Measurements from ENCODE around the gene SPATS2.

SPATS2 gene

DNA sequence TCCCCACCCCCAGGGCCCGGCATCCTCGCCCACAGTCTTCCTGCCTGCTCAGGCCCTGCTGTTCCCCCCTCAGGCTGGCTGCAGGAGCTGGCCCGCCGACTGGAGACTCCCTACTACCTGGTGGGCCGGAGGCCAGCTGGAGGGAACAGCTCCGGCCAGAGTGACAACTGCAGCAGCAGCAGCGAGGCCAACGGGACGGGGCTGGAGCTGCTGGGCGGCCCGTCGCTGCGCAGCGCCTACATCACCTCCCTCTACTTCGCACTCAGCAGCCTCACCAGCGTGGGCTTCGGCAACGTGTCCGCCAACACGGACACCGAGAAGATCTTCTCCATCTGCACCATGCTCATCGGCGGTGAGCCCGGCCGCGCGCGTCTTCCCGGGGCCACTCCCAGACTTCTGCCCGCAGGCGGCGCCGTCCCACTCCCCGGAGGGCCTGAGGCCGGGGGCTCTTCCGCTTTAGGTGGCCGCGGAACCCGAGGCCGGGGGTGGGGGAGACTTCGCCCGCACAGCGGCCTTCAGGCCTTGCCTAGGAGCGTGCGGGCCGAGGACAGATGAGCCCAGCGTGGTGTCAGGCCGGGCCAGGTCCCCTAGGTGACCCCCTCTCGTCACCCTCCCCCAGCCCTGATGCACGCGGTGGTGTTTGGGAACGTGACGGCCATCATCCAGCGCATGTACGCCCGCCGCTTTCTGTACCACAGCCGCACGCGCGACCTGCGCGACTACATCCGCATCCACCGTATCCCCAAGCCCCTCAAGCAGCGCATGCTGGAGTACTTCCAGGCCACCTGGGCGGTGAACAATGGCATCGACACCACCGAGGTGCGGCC, 181.8 kb downstream of the SPATS2 start:
- Histone ChIP-seq H3K9ac (ENCODE audit: low read depth, low read length) (peak overlapping the region; percentile 10; the same call in 1 of the 2 replicates), H3K36me3 (ENCODE audit: insufficient read depth, low read depth, low read length) (no peaks in the 10 kb centered on the region), H3K27me3 (ENCODE audit: insufficient read depth, low read length) (peaks cover 90% of the 10 kb centered on the region), H3K9me3 (ENCODE audit: insufficient read depth, low read depth, low read length) (no peaks in the 10 kb centered on the region), H3K4me3 (ENCODE audit: low read length) (peak overlapping the region; percentile 67), H3K4me1 (ENCODE audit: insufficient read depth, low read length) (peaks cover 4% of the 10 kb centered on the region; the same call in 1 of the 2 replicates), H3K27ac (ENCODE audit: low read length) (no peak overlapping the region)

DNA sequence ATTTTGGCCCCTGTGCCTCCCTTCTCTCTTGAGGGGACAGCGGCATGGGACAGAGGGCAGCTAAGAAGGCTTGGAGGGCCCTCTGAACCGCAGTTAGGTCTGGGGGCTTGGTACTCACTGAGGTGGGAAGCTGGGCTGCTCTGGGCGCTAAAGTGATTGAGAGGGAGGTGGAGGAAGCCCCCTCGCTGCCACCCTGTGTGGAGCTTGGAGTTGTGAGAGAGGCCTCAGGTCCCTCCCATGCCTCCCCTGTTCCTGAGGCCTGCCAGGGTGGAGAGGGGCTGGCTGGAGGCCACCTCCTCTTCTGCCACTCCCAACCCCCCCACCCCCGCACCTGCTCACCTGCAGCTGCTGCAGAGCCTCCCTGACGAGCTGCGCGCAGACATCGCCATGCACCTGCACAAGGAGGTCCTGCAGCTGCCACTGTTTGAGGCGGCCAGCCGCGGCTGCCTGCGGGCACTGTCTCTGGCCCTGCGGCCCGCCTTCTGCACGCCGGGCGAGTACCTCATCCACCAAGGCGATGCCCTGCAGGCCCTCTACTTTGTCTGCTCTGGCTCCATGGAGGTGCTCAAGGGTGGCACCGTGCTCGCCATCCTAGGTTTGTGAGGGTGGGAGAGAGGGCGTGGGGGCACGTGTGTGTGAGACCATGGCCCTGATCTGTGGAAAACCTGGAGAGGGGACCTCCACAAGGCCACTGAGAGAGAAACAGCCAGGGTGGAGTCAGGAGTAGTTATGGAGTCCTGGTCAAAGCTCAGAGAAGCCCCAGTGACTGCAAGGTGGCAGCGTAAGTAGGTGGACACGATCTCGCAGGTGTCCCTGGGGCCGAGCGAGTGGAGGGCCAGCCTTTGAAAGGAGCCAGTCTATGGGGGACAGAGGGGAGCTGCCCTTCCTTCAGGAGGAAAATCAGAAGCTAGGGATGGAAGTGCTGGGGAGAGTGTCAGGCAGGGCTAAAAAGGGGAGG, 182.8 kb downstream of the SPATS2 start:
- Histone ChIP-seq H3K4me3 (ENCODE audit: low read length) (peak overlapping the region; percentile 67; the same call in 1 of the 2 replicates), H3K9me3 (ENCODE audit: insufficient read depth, low read depth, low read length) (no peaks in the 10 kb centered on the region), H3K27ac (ENCODE audit: low read length) (no peak overlapping the region), H3K27me3 (ENCODE audit: insufficient read depth, low read length) (peaks cover 80% of the 10 kb centered on the region), H3K4me1 (ENCODE audit: insufficient read depth, low read length) (no peaks in the 10 kb centered on the region), H3K36me3 (ENCODE audit: insufficient read depth, low read depth, low read length) (no peaks in the 10 kb centered on the region), H3K9ac (ENCODE audit: low read depth, low read length) (no peak overlapping the region)

DNA sequence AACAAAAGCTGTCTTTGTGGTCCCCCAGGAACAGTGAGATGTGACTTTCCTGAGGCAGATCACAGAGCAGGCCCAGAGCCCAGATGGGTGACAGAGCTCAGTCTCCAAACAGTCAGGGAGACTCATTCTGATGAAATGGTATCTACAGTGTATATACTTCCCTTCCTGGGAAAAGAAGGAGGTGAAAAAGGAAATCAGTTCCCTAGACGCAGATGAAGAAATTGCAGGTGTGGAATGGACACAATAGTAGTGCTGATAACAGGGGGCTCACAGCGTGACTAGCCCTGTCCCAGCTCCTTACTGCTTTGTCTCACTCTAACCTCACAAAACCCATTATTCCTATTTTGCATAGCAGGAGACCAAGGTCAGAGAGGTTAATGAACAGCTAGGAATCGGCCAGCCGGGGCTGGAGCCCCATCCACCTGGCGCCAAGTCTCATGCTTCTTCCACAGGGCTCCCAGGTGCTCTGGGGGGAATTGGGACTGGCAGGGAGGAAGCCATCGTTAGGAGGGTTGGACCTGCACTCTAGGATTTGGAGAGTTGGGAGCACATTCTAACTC, 183.5 kb downstream of the SPATS2 start:
- Histone ChIP-seq H3K27ac (ENCODE audit: low read length) (no peak overlapping the region), H3K27me3 (ENCODE audit: insufficient read depth, low read length) (peaks cover 72% of the 10 kb centered on the region), H3K9me3 (ENCODE audit: insufficient read depth, low read depth, low read length) (no peaks in the 10 kb centered on the region), H3K4me1 (ENCODE audit: insufficient read depth, low read length) (no peaks in the 10 kb centered on the region), H3K36me3 (ENCODE audit: insufficient read depth, low read depth, low read length) (no peaks in the 10 kb centered on the region), H3K9ac (ENCODE audit: low read depth, low read length) (no peak overlapping the region), H3K4me3 (ENCODE audit: low read length) (no peak overlapping the region)

DNA sequence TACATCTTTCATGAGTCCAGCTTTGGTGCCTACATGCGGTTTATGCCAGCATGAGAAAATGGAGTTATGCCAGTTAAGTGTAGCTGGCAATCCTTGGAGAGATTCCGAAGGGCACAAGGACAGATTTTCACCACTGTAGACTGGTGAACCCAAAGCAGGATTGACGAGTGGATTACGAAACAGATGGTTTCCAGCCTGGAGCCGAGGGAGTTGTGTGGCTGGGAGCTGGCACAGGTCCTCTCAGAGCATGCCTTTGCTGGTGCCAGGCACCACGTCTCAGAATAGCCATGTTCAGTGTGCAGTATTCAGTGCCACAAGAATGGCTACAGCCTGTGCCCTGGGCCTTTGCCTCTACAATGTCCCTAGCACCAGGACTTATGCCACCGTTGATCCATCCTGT, 184.8 kb downstream of the SPATS2 start:
- peaks cover 62% of the 10 kb centered on the region for H3K27me3 ChIP-seq (ENCODE audit: insufficient read depth, low read length)
- no peak overlapping the region for H3K9ac ChIP-seq (ENCODE audit: low read depth, low read length)
- no peak overlapping the region for H3K27ac ChIP-seq (ENCODE audit: low read length)
- H3K36me3 ChIP-seq (ENCODE audit: insufficient read depth, low read depth, low read length), result peaks cover 11% of the 10 kb centered on the region; the same call in 1 of the 2 replicates
- no peaks in the 10 kb centered on the region for H3K4me1 ChIP-seq (ENCODE audit: insufficient read depth, low read length)
- H3K4me3 ChIP-seq (ENCODE audit: low read length), result no peak overlapping the region
- no peaks in the 10 kb centered on the region for H3K9me3 ChIP-seq (ENCODE audit: insufficient read depth, low read depth, low read length)

DNA sequence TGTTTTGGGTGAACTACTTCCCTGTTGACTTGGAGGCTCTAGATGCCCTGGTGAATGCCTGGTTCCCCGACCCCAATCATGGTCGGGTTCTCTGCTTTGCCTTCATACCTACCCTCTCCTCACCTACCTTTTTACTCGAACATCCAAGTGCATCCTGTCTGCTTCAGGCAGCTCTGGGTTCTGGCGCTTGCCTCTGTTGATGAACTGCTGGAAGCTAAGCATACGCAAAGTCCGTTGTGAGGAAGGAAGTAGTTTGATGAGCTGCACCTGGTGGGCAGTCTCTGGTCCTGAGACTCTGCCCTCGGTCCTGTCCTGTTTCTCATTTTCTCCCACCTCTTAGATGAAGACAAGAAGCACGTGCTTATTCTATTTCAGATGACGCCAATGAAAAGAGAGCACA, 185.2 kb downstream of the SPATS2 start:
- Histone ChIP-seq H3K27ac (ENCODE audit: low read length) (no peak overlapping the region), H3K4me3 (ENCODE audit: low read length) (no peak overlapping the region), H3K9me3 (ENCODE audit: insufficient read depth, low read depth, low read length) (no peaks in the 10 kb centered on the region), H3K27me3 (ENCODE audit: insufficient read depth, low read length) (peaks cover 58% of the 10 kb centered on the region), H3K36me3 (ENCODE audit: insufficient read depth, low read depth, low read length) (peaks cover 14% of the 10 kb centered on the region; the same call in 1 of the 2 replicates), H3K4me1 (ENCODE audit: insufficient read depth, low read length) (no peaks in the 10 kb centered on the region), H3K9ac (ENCODE audit: low read depth, low read length) (no peak overlapping the region)

DNA sequence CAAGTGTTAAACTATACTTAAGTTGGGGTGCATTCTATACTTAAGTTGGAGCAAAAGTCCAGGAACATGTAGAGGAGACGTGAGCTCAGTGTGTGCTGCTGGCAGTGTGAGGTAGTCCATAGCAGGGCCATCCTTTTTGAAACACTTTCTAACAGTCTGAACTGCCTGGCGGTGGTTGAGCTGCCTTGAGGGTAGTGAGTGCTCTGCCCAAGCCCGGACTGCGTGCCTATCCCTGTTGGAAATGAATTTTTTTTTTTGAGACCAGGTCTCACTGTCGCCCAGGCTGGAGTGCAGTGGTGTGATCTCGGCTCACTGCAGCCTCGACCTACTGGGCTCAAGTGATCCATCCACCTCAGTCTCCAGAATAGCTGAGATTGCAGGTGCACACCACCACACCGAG, 185.6 kb downstream of the SPATS2 start:
- Histone ChIP-seq H3K27ac (ENCODE audit: low read length) (no peak overlapping the region), H3K27me3 (ENCODE audit: insufficient read depth, low read length) (peaks cover 53% of the 10 kb centered on the region), H3K9ac (ENCODE audit: low read depth, low read length) (no peak overlapping the region), H3K9me3 (ENCODE audit: insufficient read depth, low read depth, low read length) (no peaks in the 10 kb centered on the region), H3K36me3 (ENCODE audit: insufficient read depth, low read depth, low read length) (peaks cover 18% of the 10 kb centered on the region; the same call in 1 of the 2 replicates), H3K4me1 (ENCODE audit: insufficient read depth, low read length) (no peaks in the 10 kb centered on the region), H3K4me3 (ENCODE audit: low read length) (no peak overlapping the region)

DNA sequence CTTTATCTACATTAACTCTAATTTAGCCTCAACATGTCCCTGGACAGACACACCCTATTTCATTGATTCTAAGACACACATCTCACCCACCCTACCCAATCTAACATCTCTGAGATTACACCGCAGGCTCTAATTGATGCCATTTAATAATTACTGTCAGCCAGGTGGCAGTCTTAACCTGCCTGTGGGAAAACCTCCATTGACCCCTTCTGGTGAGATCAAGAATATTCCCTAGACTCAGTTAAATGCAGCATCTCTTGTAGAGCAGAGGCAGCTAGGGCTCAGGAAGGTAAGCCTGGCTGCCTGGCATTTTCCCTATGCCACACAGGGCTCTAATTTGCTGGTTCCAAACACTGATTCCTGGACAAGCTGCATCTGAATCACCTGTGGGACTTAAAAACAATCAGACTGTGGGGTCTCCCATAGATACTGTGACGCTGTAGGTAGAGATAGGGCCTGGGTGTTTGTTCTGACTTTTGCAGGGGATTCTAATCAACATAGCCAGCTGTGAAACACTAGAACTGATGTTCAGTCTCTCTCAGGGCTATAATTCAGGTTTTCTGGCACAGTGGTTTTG, 186.3 kb downstream of the SPATS2 start:
- Histone ChIP-seq H3K27me3 (ENCODE audit: insufficient read depth, low read length) (peaks cover 46% of the 10 kb centered on the region), H3K4me3 (ENCODE audit: low read length) (no peak overlapping the region), H3K27ac (ENCODE audit: low read length) (no peak overlapping the region), H3K9me3 (ENCODE audit: insufficient read depth, low read depth, low read length) (no peaks in the 10 kb centered on the region), H3K4me1 (ENCODE audit: insufficient read depth, low read length) (no peaks in the 10 kb centered on the region), H3K36me3 (ENCODE audit: insufficient read depth, low read depth, low read length) (peaks cover 22% of the 10 kb centered on the region), H3K9ac (ENCODE audit: low read depth, low read length) (no peak overlapping the region)

DNA sequence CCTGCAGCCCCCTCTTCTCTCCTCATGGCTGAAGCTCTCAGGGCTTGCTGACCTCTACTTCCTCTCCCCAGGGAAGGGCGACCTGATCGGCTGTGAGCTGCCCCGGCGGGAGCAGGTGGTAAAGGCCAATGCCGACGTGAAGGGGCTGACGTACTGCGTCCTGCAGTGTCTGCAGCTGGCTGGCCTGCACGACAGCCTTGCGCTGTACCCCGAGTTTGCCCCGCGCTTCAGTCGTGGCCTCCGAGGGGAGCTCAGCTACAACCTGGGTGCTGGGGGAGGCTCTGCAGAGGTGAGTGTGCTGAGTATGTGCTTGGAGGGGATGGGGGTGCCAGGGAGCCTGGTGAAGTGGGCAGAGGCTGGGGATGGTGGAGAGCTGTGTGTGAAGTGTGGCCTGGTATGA, 187.0 kb downstream of the SPATS2 start:
- Histone ChIP-seq H3K36me3 (ENCODE audit: insufficient read depth, low read depth, low read length) (peaks cover 29% of the 10 kb centered on the region), H3K27ac (ENCODE audit: low read length) (no peak overlapping the region), H3K9ac (ENCODE audit: low read depth, low read length) (no peak overlapping the region), H3K9me3 (ENCODE audit: insufficient read depth, low read depth, low read length) (no peaks in the 10 kb centered on the region), H3K4me3 (ENCODE audit: low read length) (no peak overlapping the region), H3K4me1 (ENCODE audit: insufficient read depth, low read length) (no peaks in the 10 kb centered on the region), H3K27me3 (ENCODE audit: insufficient read depth, low read length) (peaks cover 39% of the 10 kb centered on the region)

DNA sequence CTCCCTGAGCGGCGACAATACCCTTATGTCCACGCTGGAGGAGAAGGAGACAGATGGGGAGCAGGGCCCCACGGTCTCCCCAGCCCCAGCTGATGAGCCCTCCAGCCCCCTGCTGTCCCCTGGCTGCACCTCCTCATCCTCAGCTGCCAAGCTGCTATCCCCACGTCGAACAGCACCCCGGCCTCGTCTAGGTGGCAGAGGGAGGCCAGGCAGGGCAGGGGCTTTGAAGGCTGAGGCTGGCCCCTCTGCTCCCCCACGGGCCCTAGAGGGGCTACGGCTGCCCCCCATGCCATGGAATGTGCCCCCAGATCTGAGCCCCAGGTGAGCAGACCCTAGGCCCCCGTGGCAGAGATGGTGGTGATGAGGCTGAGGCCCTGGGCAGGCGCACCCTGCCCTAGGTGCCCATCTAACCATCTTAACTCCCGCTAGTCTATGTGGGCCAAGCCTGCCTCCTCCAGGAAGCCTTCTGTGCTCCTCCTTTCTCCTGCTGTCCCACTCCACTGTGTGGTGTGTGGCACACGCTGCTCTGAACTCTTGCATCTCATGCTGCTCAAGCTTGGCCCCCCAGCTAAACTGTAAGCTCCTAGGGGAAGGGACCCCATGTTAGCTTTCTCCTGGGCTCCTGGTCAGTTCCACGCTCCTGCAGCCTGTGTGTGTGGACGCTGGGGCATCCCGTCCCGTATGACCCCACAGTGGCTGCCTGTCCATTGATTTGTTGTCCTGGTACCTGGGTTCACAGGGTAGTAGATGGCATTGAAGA, 188.5 kb downstream of the SPATS2 start:
- H3K4me1 ChIP-seq (ENCODE audit: insufficient read depth, low read length), result no peaks in the 10 kb centered on the region
- H3K27ac ChIP-seq (ENCODE audit: low read length), result no peak overlapping the region
- peaks cover 44% of the 10 kb centered on the region for H3K36me3 ChIP-seq (ENCODE audit: insufficient read depth, low read depth, low read length)
- H3K9ac ChIP-seq (ENCODE audit: low read depth, low read length), result no peak overlapping the region
- no peak overlapping the region for H3K4me3 ChIP-seq (ENCODE audit: low read length)
- H3K9me3 ChIP-seq (ENCODE audit: insufficient read depth, low read depth, low read length), result no peaks in the 10 kb centered on the region
- peaks cover 24% of the 10 kb centered on the region for H3K27me3 ChIP-seq (ENCODE audit: insufficient read depth, low read length)

DNA sequence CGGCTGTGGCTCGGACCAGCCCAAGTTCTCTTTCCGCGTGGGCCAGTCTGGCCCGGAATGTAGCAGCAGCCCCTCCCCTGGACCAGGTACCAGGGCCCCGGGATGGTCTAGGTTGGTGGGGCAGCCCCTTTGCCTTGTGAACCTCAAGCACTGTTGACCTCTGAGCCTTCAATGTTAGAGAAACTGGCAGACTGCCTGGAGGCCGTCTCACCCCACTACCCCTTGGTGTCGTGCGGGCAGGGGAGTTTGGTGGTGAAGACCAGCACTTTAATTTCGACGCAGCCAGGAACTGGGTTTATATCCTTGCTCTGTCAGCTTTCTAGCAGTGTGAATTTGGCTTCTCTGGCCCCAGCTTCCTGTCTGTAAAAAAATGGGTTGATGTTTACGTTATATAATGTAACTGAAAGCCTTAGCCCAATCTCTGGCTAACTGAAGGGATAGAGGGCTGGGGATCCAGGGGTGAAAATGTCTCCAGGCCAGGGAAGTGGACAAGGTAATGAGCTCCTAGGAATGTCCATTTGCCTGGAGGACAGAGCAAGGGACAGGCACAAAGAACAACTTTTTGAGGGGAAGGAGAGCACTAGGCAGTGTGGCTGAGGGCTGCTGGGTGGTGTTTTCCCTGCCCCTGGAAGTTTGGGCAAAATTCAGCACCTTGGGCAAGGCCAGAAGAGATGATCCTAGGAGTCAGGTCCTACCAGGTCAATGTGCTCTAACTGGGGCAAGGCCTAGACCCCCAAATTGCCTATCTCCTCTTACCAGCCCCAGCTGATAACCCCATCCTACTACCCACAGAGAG, 189.3 kb downstream of the SPATS2 start:
- H3K27ac ChIP-seq (ENCODE audit: low read length), result no peak overlapping the region
- peaks cover 16% of the 10 kb centered on the region for H3K27me3 ChIP-seq (ENCODE audit: insufficient read depth, low read length)
- H3K36me3 ChIP-seq (ENCODE audit: insufficient read depth, low read depth, low read length), result peaks cover 51% of the 10 kb centered on the region
- H3K4me3 ChIP-seq (ENCODE audit: low read length), result no peak overlapping the region
- no peak overlapping the region for H3K9ac ChIP-seq (ENCODE audit: low read depth, low read length)
- no peaks in the 10 kb centered on the region for H3K9me3 ChIP-seq (ENCODE audit: insufficient read depth, low read depth, low read length)
- no peaks in the 10 kb centered on the region for H3K4me1 ChIP-seq (ENCODE audit: insufficient read depth, low read length)
